ENCODE results near the gene RAB3IL1. TPM values are rescaled to one million over a fixed set of nuclear protein-coding genes. Genes with fewer than 3 reads are reported as not detected.

The RAB3IL1 gene
- total and polyA plus RNA-seq, 11 donors = 4.7 to 22.0 (median 7.5) TPM

GRCh38 chr11:61900251-61900650 lies 17.1 kb downstream of the RAB3IL1 start:
- peaks cover 0 to 73% (median 10%) of the 10 kb centered on the region in 9 donors for H3K36me3 ChIP-seq
- WGBS, 4 donors = 91 to 95% (median 92%) methylated on average over 17 of the region's 17 CpGs
- no peaks in the 10 kb centered on the region for H3K27me3 ChIP-seq
- no peak for TF ChIP-seq POLR2A (IDR thresholded peaks at IDR 0.05)
- no peak for TF ChIP-seq CTCF (IDR thresholded peaks at IDR 0.05)
- peak overlapping the region in 3 of 12 donors; percentile 1 to 6 (median 5) for H3K27ac ChIP-seq
- intact Hi-C loops (cut with DNase I) = loop anchor here in 1 of 10 donors (2.0 kb wide), 1 partner anchor 47 kb away; no protein-coding TSS in a partner anchor
- ATAC-seq (no peak), DNase-seq (no peak)
- H3K4me1 ChIP-seq = peaks cover 0 to 19% (median 3%) of the 10 kb centered on the region in 12 donors
- H3K9me3 ChIP-seq = no peaks in the 10 kb centered on the region
- no peak overlapping the region for H3K4me3 ChIP-seq

GRCh38 chr11:61899146-61899841 lies 18.1 kb downstream of the RAB3IL1 start:
- H3K36me3 ChIP-seq = peaks cover 0 to 64% (median 3%) of the 10 kb centered on the region in 9 donors
- H3K4me1 ChIP-seq = peaks cover 0 to 22% (median 3%) of the 10 kb centered on the region in 12 donors
- peak; percentile 72 to 93 (median 83) for DNase-seq
- no peak overlapping the region for H3K4me3 ChIP-seq
- no peaks in the 10 kb centered on the region for H3K9me3 ChIP-seq
- 40 to 63% (median 48%) methylated on average over 15 to 27 of the region's 27 CpGs for WGBS, 4 donors
- H3K27ac ChIP-seq = peak overlapping the region in 5 of 12 donors; percentile 2 to 36 (median 11)
- TF ChIP-seq POLR2A (IDR thresholded peaks at IDR 0.05) = no peak
- TF ChIP-seq CTCF (IDR thresholded peaks at IDR 0.05) = peak; percentile 99 to 100 (median 100)
- H3K27me3 ChIP-seq = no peaks in the 10 kb centered on the region
- intact Hi-C loops (cut with DNase I) = loop anchor here (1.0 to 5.0 kb wide), 10 partner anchors 48 to 208 kb away; no protein-coding TSS in a partner anchor
- peak; percentile 70 to 85 (median 81) for ATAC-seq

DNA sequence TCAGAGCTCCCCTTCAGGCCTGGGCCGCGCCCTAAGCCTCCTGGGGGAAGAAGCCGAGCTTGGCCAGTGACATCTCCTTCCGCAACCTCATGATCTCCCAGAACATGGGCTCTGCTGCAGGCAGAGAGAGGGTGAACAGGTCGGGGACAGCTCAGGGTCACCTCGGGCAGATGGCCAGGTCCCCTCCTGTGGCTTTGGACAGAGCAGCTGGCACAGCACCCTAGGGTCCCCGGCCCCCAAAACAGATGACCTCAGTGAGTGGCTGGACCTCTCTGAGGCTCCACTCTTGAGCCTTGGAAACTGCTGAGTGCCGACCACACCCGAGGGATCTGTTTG lies 19.2 kb downstream of the RAB3IL1 start:
- Histone ChIP-seq H3K27me3 (no peaks in the 10 kb centered on the region), H3K9me3 (no peaks in the 10 kb centered on the region), H3K27ac (peak overlapping the region in 3 of 12 donors; percentile 6 to 34 (median 17)), H3K36me3 (peaks cover 0 to 54% (median 3%) of the 10 kb centered on the region in 9 donors), H3K4me1 (peaks cover 0 to 28% (median 3%) of the 10 kb centered on the region in 12 donors), H3K4me3 (no peak overlapping the region)
- intact Hi-C loops (cut with DNase I) = loop anchor here in 8 of 10 donors (1.0 to 5.0 kb wide), 8 partner anchors 49 to 209 kb away; no protein-coding TSS in a partner anchor
- DNase-seq (no peak), ATAC-seq (no peak)
- WGBS, 4 donors = 68 to 88% (median 78%) methylated on average over 7 to 9 of the region's 9 CpGs
- TF ChIP-seq CTCF (IDR thresholded peaks at IDR 0.05) (no peak), POLR2A (IDR thresholded peaks at IDR 0.05) (no peak)

Measured in heart left ventricle (tissue), 16 donors.